ENCODE data around the gene TMEM25. TPM values are rescaled to one million over a fixed set of nuclear protein-coding genes. Genes with fewer than 3 reads are reported as not detected.

The TMEM25 gene
- total and polyA plus RNA-seq, 2 of the 13 experiments (the other 11 are each of a cell fraction or from before 2014, with no cell fraction given) = 7.5 to 17.2 TPM

DNA sequence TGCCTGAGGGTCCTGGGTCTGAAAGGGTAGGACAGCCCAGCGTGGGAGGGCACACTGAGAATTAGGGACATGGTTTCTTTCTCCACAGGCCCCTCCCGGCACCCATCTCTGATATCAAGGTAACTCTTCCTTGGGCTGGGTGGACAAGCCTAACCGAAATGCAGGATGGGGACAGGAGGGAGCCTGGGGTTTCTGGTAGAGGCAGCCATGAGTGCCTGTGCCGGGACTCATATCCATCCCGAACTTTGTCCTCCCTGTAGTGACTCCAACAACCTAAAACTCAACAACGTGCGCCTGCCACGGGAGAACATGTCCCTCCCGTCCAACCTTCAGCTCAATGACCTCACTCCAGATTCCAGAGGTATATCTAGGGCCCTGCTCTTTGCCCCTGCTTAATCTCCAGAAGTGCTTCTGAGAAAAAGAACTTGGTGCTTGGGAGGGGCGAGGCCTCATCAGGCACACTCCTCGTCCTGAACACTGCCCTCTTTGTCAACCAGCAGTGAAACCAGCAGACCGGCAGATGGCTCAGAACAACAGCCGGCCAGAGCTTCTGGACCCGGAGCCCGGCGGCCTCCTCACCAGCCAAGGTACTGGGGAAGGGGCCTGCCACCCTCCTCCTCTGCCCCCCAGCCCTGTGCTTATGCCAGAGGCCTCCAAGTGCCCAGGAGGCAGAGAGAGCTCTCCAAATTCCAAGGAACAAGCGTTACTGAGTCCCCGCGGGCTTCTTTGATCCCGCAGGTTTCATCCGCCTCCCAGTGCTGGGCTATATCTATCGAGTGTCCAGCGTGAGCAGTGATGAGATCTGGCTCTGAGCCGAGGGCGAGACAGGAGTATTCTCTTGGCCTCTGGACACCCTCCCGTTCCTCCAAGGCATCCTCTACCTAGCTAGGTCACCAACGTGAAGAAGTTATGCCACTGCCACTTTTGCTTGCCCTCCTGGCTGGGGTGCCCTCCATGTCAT lies 3.1 kb downstream of the TMEM25 start:
- Histone ChIP-seq H3K27me3 (ENCODE audit: control insufficient read depth in 1 of 2, insufficient read depth in 2 of 2, low read length in 2 of 2) (no peaks in the 10 kb centered on the region; a peak in 1 of 5 replicates), H3K4me1 (ENCODE audit: insufficient read depth, low read length) (peaks cover 47% of the 10 kb centered on the region), H3K36me3 (replicated peaks in 1 of 2; ENCODE audit: control insufficient read depth in 1 of 2, insufficient read depth in 2 of 2, low read length in 2 of 2) (no peaks in the 10 kb centered on the region), H3K4me3 (replicated peaks in 1 of 3; ENCODE audit: insufficient read depth in 1 of 3, low read depth in 2 of 3, low read length in 3 of 3) (peak overlapping the region in 2 of 3 experiments; percentile 11 to 42; a peak in 4 of 6 replicates), H3K79me2 (ENCODE audit: insufficient read depth, low read length) (no peaks in the 10 kb centered on the region), H2AFZ (ENCODE audit: low read length) (no peak overlapping the region), H4K20me1 (ENCODE audit: insufficient read depth, low read length) (no peaks in the 10 kb centered on the region), H3K9me3 (ENCODE audit: low read length) (no peaks in the 10 kb centered on the region), H3K4me2 (ENCODE audit: low read depth, low read length) (peak overlapping the region; percentile 63), H3K9ac (ENCODE audit: insufficient read depth, low read depth, low read length) (peak overlapping the region; percentile 42), H3K27ac (ENCODE audit: extremely low read length, insufficient read depth, low read length) (peak overlapping the region; percentile 42)
- 44% methylated on average over 9 of the region's 27 CpGs for WGBS (ENCODE audit: low lambda C conversion rate)
- BruUV-seq (replicated peaks) = no TSS peak
- ChIA-PET CTCF (ENCODE audit: low intra/inter-chr PET ratio, low total read pairs) (interaction anchor here (1.4 kb wide), 1 partner anchor 32 kb away, joined by 6 read pairs; the partner anchor contains the start of gene IFT46), POLR2A (interaction anchor here (0.6 kb wide), 1 partner anchor 73 kb away, joined by 3 read pairs; the partner anchor contains the start of gene PHLDB1)
- DNase-seq (ENCODE audit: low spot score) (peak; percentile 45), ATAC-seq (peak; percentile 61), FAIRE-seq (peak; percentile 51)
- in situ Hi-C loops (cut with HindIII; ENCODE audit: extremely low pct_ligation_motif_present, low pct_unique_long_range_greater_than_20kb) (loop anchor here (5.0 kb wide), 1 partner anchor 33 kb away; the partner anchor contains the start of gene IFT46), intact Hi-C loops (cut with micrococcal nuclease; ENCODE audit: unreplicated experiment) (no loop called here)
- no peak for TF ChIP-seq DR1 (CRISPR knock-in tag; IDR thresholded peaks at IDR 0.05)
- no peak for TF ChIP-seq KDM3A (CRISPR knock-in tag; IDR thresholded peaks at IDR 0.05; ENCODE audit: low read depth)
- TF ChIP-seq, protein P1, sequence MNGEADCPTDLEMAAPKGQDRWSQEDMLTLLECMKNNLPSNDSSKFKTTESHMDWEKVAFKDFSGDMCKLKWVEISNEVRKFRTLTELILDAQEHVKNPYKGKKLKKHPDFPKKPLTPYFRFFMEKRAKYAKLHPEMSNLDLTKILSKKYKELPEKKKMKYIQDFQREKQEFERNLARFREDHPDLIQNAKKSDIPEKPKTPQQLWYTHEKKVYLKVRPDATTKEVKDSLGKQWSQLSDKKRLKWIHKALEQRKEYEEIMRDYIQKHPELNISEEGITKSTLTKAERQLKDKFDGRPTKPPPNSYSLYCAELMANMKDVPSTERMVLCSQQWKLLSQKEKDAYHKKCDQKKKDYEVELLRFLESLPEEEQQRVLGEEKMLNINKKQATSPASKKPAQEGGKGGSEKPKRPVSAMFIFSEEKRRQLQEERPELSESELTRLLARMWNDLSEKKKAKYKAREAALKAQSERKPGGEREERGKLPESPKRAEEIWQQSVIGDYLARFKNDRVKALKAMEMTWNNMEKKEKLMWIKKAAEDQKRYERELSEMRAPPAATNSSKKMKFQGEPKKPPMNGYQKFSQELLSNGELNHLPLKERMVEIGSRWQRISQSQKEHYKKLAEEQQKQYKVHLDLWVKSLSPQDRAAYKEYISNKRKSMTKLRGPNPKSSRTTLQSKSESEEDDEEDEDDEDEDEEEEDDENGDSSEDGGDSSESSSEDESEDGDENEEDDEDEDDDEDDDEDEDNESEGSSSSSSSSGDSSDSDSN (CRISPR knock-in tag; IDR thresholded peaks at IDR 0.05) = peak; percentile 43; the same call in 1 of the 2 replicates
- no peak for TF ChIP-seq PHF20 (CRISPR knock-in tag; IDR thresholded peaks at IDR 0.05)
- no peak for TF ChIP-seq ATF6 (CRISPR knock-in tag; conservative IDR thresholded peaks at IDR 0.05)
- no peak for TF ChIP-seq PHF21A (CRISPR knock-in tag; IDR thresholded peaks at IDR 0.05)
- no peak for TF ChIP-seq PRDM4 (CRISPR knock-in tag; IDR thresholded peaks at IDR 0.05; ENCODE audit: borderline replicate concordance)
- TF ChIP-seq ZNF225 (CRISPR knock-in tag; IDR thresholded peaks at IDR 0.05) = no peak
- no peak for TF ChIP-seq SRF (IDR thresholded peaks at IDR 0.05; ENCODE audit: low read depth, low read length)
- TF ChIP-seq, protein P2, sequence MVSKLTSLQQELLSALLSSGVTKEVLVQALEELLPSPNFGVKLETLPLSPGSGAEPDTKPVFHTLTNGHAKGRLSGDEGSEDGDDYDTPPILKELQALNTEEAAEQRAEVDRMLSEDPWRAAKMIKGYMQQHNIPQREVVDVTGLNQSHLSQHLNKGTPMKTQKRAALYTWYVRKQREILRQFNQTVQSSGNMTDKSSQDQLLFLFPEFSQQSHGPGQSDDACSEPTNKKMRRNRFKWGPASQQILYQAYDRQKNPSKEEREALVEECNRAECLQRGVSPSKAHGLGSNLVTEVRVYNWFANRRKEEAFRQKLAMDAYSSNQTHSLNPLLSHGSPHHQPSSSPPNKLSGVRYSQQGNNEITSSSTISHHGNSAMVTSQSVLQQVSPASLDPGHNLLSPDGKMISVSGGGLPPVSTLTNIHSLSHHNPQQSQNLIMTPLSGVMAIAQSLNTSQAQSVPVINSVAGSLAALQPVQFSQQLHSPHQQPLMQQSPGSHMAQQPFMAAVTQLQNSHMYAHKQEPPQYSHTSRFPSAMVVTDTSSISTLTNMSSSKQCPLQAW (CRISPR knock-in tag; IDR thresholded peaks at IDR 0.05) = 0 out of 2 replicates have a peak, but pooled peaks have one; percentile 28
- TF ChIP-seq MEIS1 (CRISPR knock-in tag; IDR thresholded peaks at IDR 0.05; ENCODE audit: borderline replicate concordance) = no peak
- TF ChIP-seq NCOA5 (CRISPR knock-in tag; IDR thresholded peaks at IDR 0.05) = no peak

Measured in HepG2 (cell line).